Suprapubic skin (tissue), 4 donors: ENCODE data around the gene SSR2. TPM values are rescaled to one million over a fixed set of nuclear protein-coding genes. Genes with fewer than 3 reads are reported as not detected.
A peak's percentile ranks its signal among the peaks of the same experiment; 100 is the strongest.

Source experiments
- DNase-seq, 2 donors: peaks; one replicate each; pipeline ENCODE4 v3.0.0-alpha.2; 2019; ENCODE audit warnings: low spot score in 2 of 2
- H3K27ac ChIP-seq: fragments of 200-600 bp; sonication (generic); one replicate; pipeline ENCODE4 v1.5.1; 2019
- H3K27me3 ChIP-seq: fragments of 200-600 bp; sonication (generic); one replicate; pipeline ENCODE4 v1.5.1; 2019
- H3K36me3 ChIP-seq: fragments of 200-600 bp; sonication (generic); one replicate; pipeline ENCODE4 v1.5.1; 2019
- H3K4me1 ChIP-seq: fragments of 200-600 bp; sonication (generic); one replicate; pipeline ENCODE4 v1.5.1; 2019
- H3K4me3 ChIP-seq: fragments of 200-600 bp; sonication (generic); one replicate; pipeline ENCODE4 v1.5.1; 2019; ENCODE audit warnings: mild to moderate bottlenecking
- H3K9me3 ChIP-seq: fragments of 200-600 bp; sonication (generic); one replicate; pipeline ENCODE4 v1.5.1; 2019
- EP300 ChIP-seq: sonication (generic); formaldehyde crosslinking; IDR thresholded peaks from one replicate; pipeline ENCODE4 v1.6.1; 2017; ENCODE audit warnings: antibody characterized with exemption
- POLR2A ChIP-seq, 2 donors: fragments of 450-650 bp; IDR thresholded peaks; one replicate each; pipeline ENCODE4 v1.6.1; 2017; ENCODE audit warnings: antibody characterized with exemption in 2 of 2, mild to moderate bottlenecking in 2 of 2, moderate library complexity in 2 of 2
- POLR2AphosphoS5 ChIP-seq, 3 donors: sonication (generic); formaldehyde crosslinking; IDR thresholded peaks; one replicate each; pipeline ENCODE4 v1.6.1; 2017; ENCODE audit warnings: antibody characterized with exemption in 3 of 3
- WGBS: methylation state at CpG from one replicate; pipeline ENCODE4 v1.1.5; 2018; 5-methylcytosine and 5-hydroxymethylcytosine counted together
- total RNA-seq, 4 donors: library from RNA; depleted of rRNA; stranded (reverse); fragments of >200 nt; gene quantifications; one replicate each; pipeline ENCODE4 v1.1.0, GENCODE V29; 2016
- TF ChIP-seq, protein P1 (sequence below), 2 donors: fragments of 200-600 bp in 1 of 2; fragments of 450-650 bp in 1 of 2; sonication (generic) in 1 of 2; IDR thresholded peaks; one replicate each; pipeline ENCODE4 v1.5.1; 2016 to 2019; ENCODE audit warnings: antibody characterized with exemption in 2 of 2, mild to moderate bottlenecking in 1 of 2, moderate library complexity in 1 of 2

The SSR2 gene
- total RNA-seq, 4 donors from 2014 or later, result 160 to 278 (median 240) TPM

DNA sequence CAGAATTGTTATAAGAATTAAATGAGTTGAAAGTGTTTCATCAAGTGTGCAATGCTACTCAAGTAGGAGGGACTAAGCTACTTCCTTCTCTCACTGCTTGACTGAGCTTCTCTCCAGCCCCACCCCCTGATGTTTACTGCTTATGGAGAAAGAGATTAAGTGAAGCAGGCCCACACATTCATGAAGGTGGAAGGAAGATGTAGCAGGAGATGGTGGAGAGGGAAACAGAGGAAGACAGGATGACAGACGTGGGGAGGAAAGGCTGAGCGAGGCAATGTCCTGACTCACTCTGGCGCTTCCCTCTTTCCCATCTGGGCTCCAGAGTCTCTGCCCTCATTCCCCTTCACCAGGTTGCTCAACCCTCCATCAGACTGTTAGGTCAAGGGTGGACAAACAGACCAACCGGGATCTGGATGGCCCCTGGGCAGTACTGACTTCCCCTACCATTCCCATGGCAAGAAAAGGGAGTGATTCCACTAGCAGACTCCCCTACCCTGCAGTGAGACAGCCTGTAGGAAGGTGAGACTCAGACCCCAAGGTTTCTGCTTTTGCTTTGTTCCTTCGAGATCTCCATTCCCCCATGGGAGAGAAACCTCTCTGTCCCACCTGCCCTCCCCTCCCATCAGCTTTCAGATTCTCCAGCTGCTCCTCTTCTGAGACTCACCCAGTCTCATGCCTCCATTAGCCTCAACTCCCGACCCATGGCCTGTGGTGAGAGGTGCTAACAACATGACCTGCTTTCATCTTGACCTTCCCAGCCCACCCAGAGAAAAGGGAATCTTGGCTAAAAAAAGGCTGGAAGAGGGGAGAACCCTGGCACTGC lies 39.3 kb downstream of the SSR2 start:
- TF ChIP-seq POLR2AphosphoS5 (IDR thresholded peaks at IDR 0.05) (no peak), POLR2A (IDR thresholded peaks at IDR 0.05) (no peak), EP300 (no peak)
- TF ChIP-seq, protein P1, sequence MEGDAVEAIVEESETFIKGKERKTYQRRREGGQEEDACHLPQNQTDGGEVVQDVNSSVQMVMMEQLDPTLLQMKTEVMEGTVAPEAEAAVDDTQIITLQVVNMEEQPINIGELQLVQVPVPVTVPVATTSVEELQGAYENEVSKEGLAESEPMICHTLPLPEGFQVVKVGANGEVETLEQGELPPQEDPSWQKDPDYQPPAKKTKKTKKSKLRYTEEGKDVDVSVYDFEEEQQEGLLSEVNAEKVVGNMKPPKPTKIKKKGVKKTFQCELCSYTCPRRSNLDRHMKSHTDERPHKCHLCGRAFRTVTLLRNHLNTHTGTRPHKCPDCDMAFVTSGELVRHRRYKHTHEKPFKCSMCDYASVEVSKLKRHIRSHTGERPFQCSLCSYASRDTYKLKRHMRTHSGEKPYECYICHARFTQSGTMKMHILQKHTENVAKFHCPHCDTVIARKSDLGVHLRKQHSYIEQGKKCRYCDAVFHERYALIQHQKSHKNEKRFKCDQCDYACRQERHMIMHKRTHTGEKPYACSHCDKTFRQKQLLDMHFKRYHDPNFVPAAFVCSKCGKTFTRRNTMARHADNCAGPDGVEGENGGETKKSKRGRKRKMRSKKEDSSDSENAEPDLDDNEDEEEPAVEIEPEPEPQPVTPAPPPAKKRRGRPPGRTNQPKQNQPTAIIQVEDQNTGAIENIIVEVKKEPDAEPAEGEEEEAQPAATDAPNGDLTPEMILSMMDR (IDR thresholded peaks at IDR 0.05), result no peak
- 64% methylated on average over 6 of the region's 6 CpGs for WGBS
- Histone ChIP-seq H3K4me1 (peaks cover 53% of the 10 kb centered on the region), H3K4me3 (no peak overlapping the region), H3K27ac (peak overlapping the region; percentile 89), H3K27me3 (no peaks in the 10 kb centered on the region), H3K9me3 (no peaks in the 10 kb centered on the region), H3K36me3 (no peaks in the 10 kb centered on the region)
- DNase-seq, result no peak

GRCh38 chr1:155979597-155980343 lies 41.0 kb downstream of the SSR2 start:
- 14% methylated on average over 4 of the region's 4 CpGs for WGBS
- H3K36me3 ChIP-seq, result no peaks in the 10 kb centered on the region
- H3K9me3 ChIP-seq, result no peaks in the 10 kb centered on the region
- peak overlapping the region; percentile 89 for H3K27ac ChIP-seq
- no peak for TF ChIP-seq POLR2AphosphoS5 (IDR thresholded peaks at IDR 0.05)
- TF ChIP-seq POLR2A (IDR thresholded peaks at IDR 0.05), result no peak
- TF ChIP-seq, protein P1 (IDR thresholded peaks at IDR 0.05), result no peak
- no peak for TF ChIP-seq EP300
- peaks cover 70% of the 10 kb centered on the region for H3K4me1 ChIP-seq
- H3K4me3 ChIP-seq, result peak overlapping the region; percentile 90
- no peak for DNase-seq
- no peaks in the 10 kb centered on the region for H3K27me3 ChIP-seq

DNA sequence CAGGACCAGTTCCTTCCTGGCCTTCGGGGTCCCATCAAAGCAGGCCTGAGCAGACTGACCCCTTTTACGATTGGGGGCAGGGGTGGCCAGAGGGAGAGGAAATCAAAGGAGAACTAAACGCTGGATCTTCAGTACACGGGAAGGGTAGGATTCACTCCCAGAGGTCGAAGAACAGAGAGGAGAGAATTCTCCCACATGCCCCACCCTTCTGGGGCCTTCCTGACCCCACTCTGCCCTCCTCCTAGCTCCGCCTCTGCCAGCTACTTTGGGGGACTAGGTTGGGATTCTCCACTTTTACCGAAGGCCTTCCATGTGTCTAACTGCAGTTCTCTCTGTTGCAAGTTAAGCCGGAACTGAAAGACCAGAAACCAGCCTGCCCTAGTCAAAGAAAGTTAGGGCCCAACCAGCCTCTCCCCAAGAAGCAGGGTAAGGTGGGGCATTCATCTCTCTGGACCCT lies 41.8 kb downstream of the SSR2 start:
- Histone ChIP-seq H3K9me3 (no peaks in the 10 kb centered on the region), H3K27me3 (no peaks in the 10 kb centered on the region), H3K4me3 (peak overlapping the region; percentile 90), H3K4me1 (peaks cover 77% of the 10 kb centered on the region), H3K36me3 (no peaks in the 10 kb centered on the region), H3K27ac (peak overlapping the region; percentile 89)
- TF ChIP-seq EP300 (no peak), POLR2A (IDR thresholded peaks at IDR 0.05) (no peak), POLR2AphosphoS5 (IDR thresholded peaks at IDR 0.05) (no peak)
- TF ChIP-seq, protein P1 (IDR thresholded peaks at IDR 0.05), result no peak
- no peak for DNase-seq
- 2% methylated on average over 8 of the region's 8 CpGs for WGBS

DNA sequence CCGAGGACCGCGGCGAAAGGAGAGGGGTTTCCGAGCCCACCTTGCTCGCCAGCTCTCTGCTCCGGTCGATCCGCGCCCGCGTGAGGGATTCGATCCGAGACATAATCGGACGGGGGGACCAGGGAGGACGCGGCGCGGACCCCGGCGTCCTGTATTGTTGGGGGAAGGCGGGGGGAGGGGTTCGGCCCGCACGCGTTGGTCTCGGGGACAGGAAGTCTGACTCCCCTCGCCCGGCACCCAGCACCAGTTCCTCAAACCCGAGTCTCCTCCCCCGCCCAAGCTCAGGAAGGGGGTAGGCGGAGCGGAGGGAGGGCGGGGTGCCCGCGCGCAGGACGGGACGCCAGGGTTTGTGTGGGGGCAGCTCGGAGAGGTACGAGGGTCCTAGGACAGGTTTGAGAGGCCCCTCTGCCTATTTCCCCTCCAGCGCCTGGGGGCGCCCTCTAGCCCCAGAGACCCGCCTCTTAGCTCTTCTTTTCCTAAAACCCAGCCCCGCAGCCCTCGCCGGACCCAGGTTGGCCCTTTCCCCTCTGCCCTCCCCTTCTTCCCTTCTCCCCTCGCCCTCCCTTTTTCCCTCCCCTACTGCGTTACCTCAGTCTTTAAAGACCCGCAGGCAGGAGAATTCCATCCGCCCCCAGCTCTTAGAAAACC lies 42.3 kb downstream of the SSR2 start, which contains the start of gene ARHGEF2:
ARHGEF2 (minus strand) TSS at position 223 of the 648 bp plus-strand sequence; CDS start at position 103, 120 bp downstream.
- Histone ChIP-seq H3K9me3 (no peaks in the 10 kb centered on the region), H3K36me3 (no peaks in the 10 kb centered on the region), H3K27ac (peak within 1 kb of the TSS; percentile 89), H3K4me1 (peaks cover 83% of the 10 kb centered on the region), H3K27me3 (no peaks in the 10 kb centered on the region), H3K4me3 (peak within 1 kb of the TSS; percentile 90)
- DNase-seq, result peak; percentile 90 to 93
- WGBS, result under 1% methylated on average over 32 of the region's 52 CpGs
- TF ChIP-seq POLR2A (IDR thresholded peaks at IDR 0.05) (peak in 1 of 2 donors; percentile 30), POLR2AphosphoS5 (IDR thresholded peaks at IDR 0.05) (peak in 1 of 3 donors; percentile 10), EP300 (no peak)

DNA sequence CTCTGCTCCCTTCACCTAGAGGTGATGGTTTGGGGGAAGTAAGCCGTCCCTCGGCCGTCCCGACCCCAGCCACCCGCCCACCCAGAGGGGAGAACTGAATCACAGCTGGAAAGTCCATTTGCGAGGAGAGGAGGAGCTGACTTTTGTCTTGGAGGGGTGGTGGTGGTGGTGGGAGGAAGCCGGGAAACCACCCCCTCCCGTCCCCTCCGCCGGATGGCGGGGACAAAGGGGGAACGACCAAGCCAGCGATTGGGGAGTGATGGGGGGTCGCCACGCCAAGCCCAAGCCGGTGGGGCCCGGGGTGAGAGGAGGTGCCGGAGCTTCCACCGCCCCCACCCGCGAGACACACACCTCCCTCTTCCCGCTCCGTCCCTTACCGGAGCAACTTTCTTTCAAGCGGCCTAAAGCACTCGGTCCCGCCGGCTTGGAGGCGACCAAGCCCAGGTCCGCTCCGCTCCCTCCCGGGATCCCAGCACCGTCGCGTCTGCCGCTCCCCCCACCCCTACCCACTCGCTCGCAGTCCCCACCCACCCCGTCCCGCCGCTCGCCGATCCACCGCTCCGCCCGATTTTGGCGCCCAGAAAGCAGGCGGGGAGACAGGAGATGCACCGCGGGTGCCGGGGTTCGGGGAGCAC lies 42.9 kb downstream of the SSR2 start:
- peak in 1 of 2 donors; percentile 72 for DNase-seq
- no peak for TF ChIP-seq POLR2AphosphoS5 (IDR thresholded peaks at IDR 0.05)
- peaks cover 88% of the 10 kb centered on the region for H3K4me1 ChIP-seq

More for the DNA sequence above, 42.9 kb downstream of the SSR2 start:
- H3K4me3 ChIP-seq, result peak overlapping the region; percentile 90
- H3K27me3 ChIP-seq, result no peaks in the 10 kb centered on the region
- 1% methylated on average over 23 of the region's 52 CpGs for WGBS
- H3K9me3 ChIP-seq, result no peaks in the 10 kb centered on the region
- no peaks in the 10 kb centered on the region for H3K36me3 ChIP-seq
- peak overlapping the region; percentile 89 for H3K27ac ChIP-seq
